Neural progenitor cell (in vitro differentiated cells): ENCODE results near the gene CALU.

Source experiments
- CTCF ChIP-seq: fragments of 200-600 bp; sonication (generic); IDR thresholded peaks from 2 replicates; pipeline ENCODE4 v1.5.1; 2017; ENCODE audit warnings: antibody characterized with exemption, mild to moderate bottlenecking
- EZH2 ChIP-seq: fragments of 200-600 bp; sonication (generic); IDR thresholded peaks from 2 replicates; pipeline ENCODE4 v1.6.1; 2017; ENCODE audit warnings: antibody characterized with exemption, mild to moderate bottlenecking, moderate library complexity

GRCh38 chr7:128727239-128727638 is 11.9 kb upstream of the CALU start:
- TF ChIP-seq CTCF (no peak), EZH2 (no peak)
